ENCODE results near the gene TNFAIP6. TPM values are rescaled to one million over a fixed set of nuclear protein-coding genes. Genes with fewer than 3 reads are reported as not detected.
A peak's percentile ranks its signal among the peaks of the same experiment; 100 is the strongest.
"Not testable (repeated sequence)": the region's sequence is repeated elsewhere in the genome, so short reads cannot be mapped to it uniquely, and the experiment has no call there.

TNFAIP6 gene
- total and polyA plus RNA-seq, 2 experiments from 2014 or later = 4.5 to 10.2 TPM

DNA sequence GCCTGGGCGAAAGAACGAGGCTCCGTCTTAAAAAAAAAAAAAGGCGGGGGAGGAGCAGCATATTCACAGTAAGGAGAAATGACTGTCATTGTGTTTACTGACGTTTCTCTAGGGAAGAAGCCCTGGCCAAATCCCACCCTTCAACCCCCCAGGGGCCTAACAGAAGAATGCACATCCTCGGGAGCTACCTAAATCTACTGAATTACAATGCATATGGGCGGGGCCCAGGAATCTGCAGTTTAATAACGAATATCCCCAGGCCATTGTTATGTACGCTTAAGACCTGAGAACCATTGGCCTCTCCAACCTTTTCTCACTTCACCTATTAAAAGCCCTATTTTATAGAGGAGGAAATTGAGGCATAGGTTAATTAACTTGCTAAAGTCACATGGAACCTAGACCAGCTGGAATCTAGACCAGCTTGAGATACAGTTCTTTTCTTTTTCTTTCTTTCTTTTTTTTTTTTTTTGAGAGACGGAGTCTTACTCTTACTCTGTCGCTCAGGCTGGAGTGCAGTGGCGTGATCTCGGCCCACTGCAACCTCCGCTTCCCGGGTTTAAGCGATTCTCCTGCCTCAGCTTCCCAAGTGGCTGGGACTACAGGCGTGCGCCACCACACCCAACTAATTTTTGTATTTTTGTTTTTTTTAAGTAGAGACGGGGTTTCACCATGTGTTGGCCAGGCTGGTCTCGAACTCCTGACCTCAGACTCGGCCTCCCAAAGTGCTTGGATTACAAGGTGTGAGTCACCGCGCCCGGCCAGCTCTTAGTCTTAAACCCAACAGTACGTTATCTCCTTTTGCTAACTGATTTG lies 51.6 kb downstream of the TNFAIP6 start:
- peak overlapping the region; percentile 37 for H3K4me2 ChIP-seq (ENCODE audit: unreplicated experiment)
- in situ Hi-C loops (cut with MboI) = no loop called here
- H3K27me3 ChIP-seq (replicated peaks; ENCODE audit: insufficient read depth) = no peaks in the 10 kb centered on the region
- TF ChIP-seq EZH2phosphoT487 (IDR thresholded peaks at IDR 0.05; ENCODE audit: insufficient read depth, low read depth) = no peak
- TF ChIP-seq EZH2 (IDR thresholded peaks at IDR 0.05; ENCODE audit: insufficient read depth, poor library complexity, severe bottlenecking) = no peak
- DNase-seq = no peak
- WGBS, 2 experiments (ENCODE audit: low coverage in 1 of 2, low lambda C conversion rate in 2 of 2, missing lambda C conversion rate in 2 of 2) = 79 to 86% methylated on average over 18 to 25 of the region's 25 CpGs
- H3F3A ChIP-seq (ENCODE audit: insufficient read depth) = no peaks in the 10 kb centered on the region
- peak overlapping the region; percentile 90 for H3K27ac ChIP-seq
- no peaks in the 10 kb centered on the region for H3K9me3 ChIP-seq (ENCODE audit: low read depth)
- H3K9ac ChIP-seq = peak overlapping the region; percentile 93
- H3K4me3 ChIP-seq = peak overlapping the region; percentile 99
- H3K4me1 ChIP-seq (ENCODE audit: insufficient read depth) = peaks cover 12% of the 10 kb centered on the region; the same call in 1 of the 2 replicates
- H2AFZ ChIP-seq = peak overlapping the region; percentile 92
- H4K20me1 ChIP-seq (ENCODE audit: insufficient read depth) = no peaks in the 10 kb centered on the region
- H3K36me3 ChIP-seq (ENCODE audit: low read depth) = peaks cover 23% of the 10 kb centered on the region
- peaks cover 41% of the 10 kb centered on the region for H3K79me2 ChIP-seq (ENCODE audit: insufficient read depth)
- no peaks in the 10 kb centered on the region for H3K9me2 ChIP-seq (ENCODE audit: insufficient read depth)

DNA sequence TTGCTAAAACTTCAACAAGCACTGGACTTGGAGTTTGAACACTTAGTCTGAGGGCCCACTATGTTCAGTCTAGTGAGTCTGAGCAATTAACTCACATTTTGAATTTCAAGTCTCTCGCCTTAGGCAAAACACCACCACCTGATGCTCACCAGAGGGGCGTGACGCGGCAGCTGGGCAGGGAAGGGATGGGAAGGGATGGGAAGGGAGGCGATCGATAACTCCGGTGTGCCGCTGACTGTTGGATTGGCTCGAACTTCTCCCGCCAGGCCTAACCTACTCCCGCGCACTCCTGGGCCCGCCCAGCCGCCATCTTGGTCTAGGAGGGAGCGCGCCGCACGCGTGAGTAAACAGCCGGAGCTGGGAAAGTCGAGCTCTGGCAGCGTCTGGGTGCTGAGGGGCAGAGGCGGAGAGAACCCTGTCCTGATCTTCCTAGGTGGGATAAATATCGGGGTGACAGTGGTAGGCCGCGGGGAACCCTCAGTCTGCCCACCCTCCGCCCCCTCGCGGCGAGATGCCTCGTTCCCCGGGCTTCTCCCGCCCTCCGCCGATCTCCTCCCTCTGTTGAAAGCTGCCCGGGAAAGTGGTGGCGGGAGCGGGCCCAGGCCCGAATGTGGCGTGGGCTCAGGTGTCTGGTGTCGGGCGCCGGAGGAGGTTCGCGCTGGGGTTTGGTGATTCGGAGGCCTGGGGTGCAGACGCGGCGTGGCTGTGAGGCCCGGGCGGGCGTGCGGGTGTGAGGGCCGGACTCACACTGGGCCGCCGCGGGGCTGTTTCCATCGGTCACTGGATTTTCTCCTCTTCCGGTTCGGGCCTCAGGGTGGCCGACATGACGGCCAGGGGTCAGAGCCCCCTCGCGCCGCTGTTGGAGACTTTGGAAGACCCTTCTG lies 52.5 kb downstream of the TNFAIP6 start, which contains the start of gene RIF1:
Gene RIF1, plus strand, starts transcription at position 302 of the 884 bp plus-strand sequence. Its CDS starts 522 bp downstream, at position 824.
- Histone ChIP-seq H3K27me3 (replicated peaks; ENCODE audit: insufficient read depth) (no peaks in the 10 kb centered on the region), H2AFZ (peak within 1 kb of the TSS; percentile 92), H3F3A (ENCODE audit: insufficient read depth) (no peaks in the 10 kb centered on the region), H3K9me2 (ENCODE audit: insufficient read depth) (no peaks in the 10 kb centered on the region), H3K4me1 (ENCODE audit: insufficient read depth) (peaks cover 12% of the 10 kb centered on the region; the same call in 1 of the 2 replicates), H3K4me2 (ENCODE audit: unreplicated experiment) (peak within 1 kb of the TSS; percentile 92), H3K9ac (peak within 1 kb of the TSS; percentile 93), H3K27ac (peak within 1 kb of the TSS; percentile 90), H3K4me3 (peak within 1 kb of the TSS; percentile 99), H4K20me1 (ENCODE audit: insufficient read depth) (no peaks in the 10 kb centered on the region), H3K9me3 (ENCODE audit: low read depth) (no peaks in the 10 kb centered on the region), H3K79me2 (ENCODE audit: insufficient read depth) (peaks cover 49% of the 10 kb centered on the region), H3K36me3 (ENCODE audit: low read depth) (peaks cover 27% of the 10 kb centered on the region)
- WGBS, 2 experiments (ENCODE audit: low coverage in 1 of 2, low lambda C conversion rate in 2 of 2, missing lambda C conversion rate in 2 of 2) = 1% methylated on average over 53 to 55 of the region's 65 CpGs
- peak; percentile 98 for DNase-seq
- TF ChIP-seq EZH2 (IDR thresholded peaks at IDR 0.05; ENCODE audit: insufficient read depth, poor library complexity, severe bottlenecking) (no peak), EZH2phosphoT487 (IDR thresholded peaks at IDR 0.05; ENCODE audit: insufficient read depth, low read depth) (no peak)
- in situ Hi-C loops (cut with MboI) = loop anchor here (10.0 kb wide), 1 partner anchor 145 kb away; the partner anchor contains the start of gene RBM43

DNA sequence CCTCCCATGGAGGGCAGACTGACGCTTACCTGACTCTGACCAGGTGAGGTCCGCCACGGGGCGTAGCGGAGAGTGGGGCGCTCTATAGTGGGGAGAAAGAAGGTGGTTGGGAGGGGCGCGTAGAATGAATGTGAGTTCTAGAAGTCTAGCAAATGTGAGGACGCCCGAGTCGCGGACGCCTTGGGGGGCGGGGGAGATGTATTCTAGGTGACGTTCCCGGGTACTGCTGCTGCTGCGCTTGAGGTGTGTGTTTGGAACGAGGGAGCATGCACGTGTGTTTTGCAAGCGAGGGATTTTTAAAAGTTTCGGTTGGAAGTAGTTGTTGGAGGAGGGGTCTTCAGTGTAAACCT lies 53.1 kb downstream of the TNFAIP6 start:
- in situ Hi-C loops (cut with MboI) = loop anchor here (10.0 kb wide), 1 partner anchor 146 kb away; the partner anchor contains the start of gene RBM43
- Histone ChIP-seq H3K4me3 (peak overlapping the region; percentile 99), H3K27ac (peak overlapping the region; percentile 90), H3K79me2 (ENCODE audit: insufficient read depth) (peaks cover 53% of the 10 kb centered on the region), H3K9ac (peak overlapping the region; percentile 93), H2AFZ (peak overlapping the region; percentile 92), H3F3A (ENCODE audit: insufficient read depth) (no peaks in the 10 kb centered on the region), H3K9me2 (ENCODE audit: insufficient read depth) (no peaks in the 10 kb centered on the region), H4K20me1 (ENCODE audit: insufficient read depth) (no peaks in the 10 kb centered on the region), H3K27me3 (replicated peaks; ENCODE audit: insufficient read depth) (no peaks in the 10 kb centered on the region), H3K4me2 (ENCODE audit: unreplicated experiment) (peak overlapping the region; percentile 92), H3K9me3 (ENCODE audit: low read depth) (no peaks in the 10 kb centered on the region), H3K36me3 (ENCODE audit: low read depth) (peaks cover 27% of the 10 kb centered on the region), H3K4me1 (ENCODE audit: insufficient read depth) (peaks cover 12% of the 10 kb centered on the region; the same call in 1 of the 2 replicates)
- no peak for TF ChIP-seq EZH2 (IDR thresholded peaks at IDR 0.05; ENCODE audit: insufficient read depth, poor library complexity, severe bottlenecking)
- no peak for TF ChIP-seq EZH2phosphoT487 (IDR thresholded peaks at IDR 0.05; ENCODE audit: insufficient read depth, low read depth)
- 0 to 2% methylated on average over 21 of the region's 21 CpGs for WGBS, 2 experiments (ENCODE audit: low coverage in 1 of 2, low lambda C conversion rate in 2 of 2, missing lambda C conversion rate in 2 of 2)
- DNase-seq = peak; percentile 57

DNA sequence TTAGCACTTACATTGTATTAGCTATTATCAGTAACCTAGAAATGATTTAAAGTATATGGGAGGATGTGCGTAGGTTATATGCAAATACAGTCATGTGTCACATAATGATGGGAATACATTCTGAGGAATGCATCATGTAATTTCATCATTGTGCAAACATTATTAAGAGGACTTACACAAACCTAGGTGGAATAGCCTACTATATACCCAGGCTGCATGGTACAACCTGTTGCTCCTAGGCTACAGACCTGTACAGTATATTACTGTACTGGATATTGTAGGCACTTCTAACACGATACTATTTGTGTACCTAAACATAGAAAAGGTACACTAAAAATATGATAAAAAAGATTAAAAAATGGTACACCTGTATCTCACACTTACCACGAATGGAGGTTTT lies 60.3 kb downstream of the TNFAIP6 start:
- Histone ChIP-seq H3K79me2 (ENCODE audit: insufficient read depth) (peaks cover 91% of the 10 kb centered on the region), H3K4me2 (ENCODE audit: unreplicated experiment) (no peak overlapping the region), H3K9ac (no peak overlapping the region), H3K27me3 (replicated peaks; ENCODE audit: insufficient read depth) (no peaks in the 10 kb centered on the region), H2AFZ (no peak overlapping the region), H3K4me1 (ENCODE audit: insufficient read depth) (no peaks in the 10 kb centered on the region), H3K9me2 (ENCODE audit: insufficient read depth) (no peaks in the 10 kb centered on the region), H3K27ac (no peak overlapping the region), H3F3A (ENCODE audit: insufficient read depth) (no peaks in the 10 kb centered on the region), H3K9me3 (ENCODE audit: low read depth) (no peaks in the 10 kb centered on the region), H3K36me3 (ENCODE audit: low read depth) (peaks cover 60% of the 10 kb centered on the region), H4K20me1 (ENCODE audit: insufficient read depth) (no peaks in the 10 kb centered on the region), H3K4me3 (no peak overlapping the region)
- DNase-seq = no peak
- 97% methylated on average over 3 of the region's 3 CpGs for WGBS, 2 experiments (ENCODE audit: low coverage in 1 of 2, low lambda C conversion rate in 2 of 2, missing lambda C conversion rate in 2 of 2)
- no peak for TF ChIP-seq EZH2phosphoT487 (IDR thresholded peaks at IDR 0.05; ENCODE audit: insufficient read depth, low read depth)
- no peak for TF ChIP-seq EZH2 (IDR thresholded peaks at IDR 0.05; ENCODE audit: insufficient read depth, poor library complexity, severe bottlenecking)
- in situ Hi-C loops (cut with MboI) = loop anchor here (10.0 kb wide), 1 partner anchor 153 kb away; the partner anchor contains the start of gene RBM43

DNA sequence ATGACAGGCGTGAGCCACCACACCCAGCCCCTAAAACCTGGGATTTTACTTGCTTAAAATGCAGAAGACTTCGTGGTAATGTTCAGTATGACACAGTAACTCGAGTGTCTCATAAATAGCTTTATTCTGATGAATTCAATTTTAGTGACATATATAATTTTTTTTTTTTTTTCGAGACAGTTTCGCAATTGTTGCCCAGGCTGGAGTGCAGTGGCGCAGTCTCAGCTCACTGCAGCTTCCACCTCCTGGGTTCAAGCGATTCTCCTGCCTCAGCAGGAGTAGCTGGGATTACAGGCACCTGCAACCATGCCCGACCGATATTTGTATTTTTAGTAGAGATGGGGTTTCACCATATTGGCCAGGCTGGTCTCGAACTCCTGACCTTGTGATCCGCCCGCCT lies 64.3 kb downstream of the TNFAIP6 start:
- H3K79me2 ChIP-seq (ENCODE audit: insufficient read depth) = peaks cover 94% of the 10 kb centered on the region

More for the DNA sequence above, 64.3 kb downstream of the TNFAIP6 start:
- H2AFZ ChIP-seq; DNase-seq; H3K27me3 ChIP-seq (replicated peaks; ENCODE audit: insufficient read depth); H3F3A ChIP-seq (ENCODE audit: insufficient read depth); H3K9me2 ChIP-seq (ENCODE audit: insufficient read depth); H3K4me2 ChIP-seq (ENCODE audit: unreplicated experiment); H4K20me1 ChIP-seq (ENCODE audit: insufficient read depth); H3K9me3 ChIP-seq (ENCODE audit: low read depth); H3K4me3 ChIP-seq; in situ Hi-C loops (cut with MboI); H3K9ac ChIP-seq; H3K27ac ChIP-seq; H3K4me1 ChIP-seq (ENCODE audit: insufficient read depth): not testable (repeated sequence)
- WGBS, 2 experiments (ENCODE audit: low coverage in 1 of 2, low lambda C conversion rate in 2 of 2, missing lambda C conversion rate in 2 of 2) = 89% methylated on average over 12 of the region's 12 CpGs
- H3K36me3 ChIP-seq (ENCODE audit: low read depth) = peaks cover 52% of the 10 kb centered on the region

Measured in GM23248 (cell line).